Activated CD4-positive, alpha-beta T cell treated with anti-CD3 and anti-CD28 coated beads, Interleukin-10, Interleukin-2, amounts not matched to agents 100 ng/mL and 50 ng/mL, durations not matched to agents 16 hours and 8 hours (primary cell): ENCODE data around the gene LTB4R.

Experiments
- DNase-seq: peaks from one replicate; pipeline ENCODE4 v3.0.0-alpha.2; 2020

Gene LTB4R

GRCh38 chr14:24279301-24280186, 31.8 kb upstream of the LTB4R start:
- DNase-seq: peak; percentile 74

GRCh38 chr14:24280797-24281460, 30.4 kb upstream of the LTB4R start:
- DNase-seq: no peak

GRCh38 chr14:24281636-24282035, 29.7 kb upstream of the LTB4R start:
- DNase-seq: no peak

GRCh38 chr14:24282736-24283135, 28.6 kb upstream of the LTB4R start:
- DNase-seq: no peak

GRCh38 chr14:24283796-24284460, 27.4 kb upstream of the LTB4R start:
- no peak for DNase-seq

- no peak for DNase-seq
These were observed 26.7 kb upstream of the LTB4R start for GRCh38 chr14:24284501-24285035.

- no peak for DNase-seq
These were observed 26.0 kb upstream of the LTB4R start for GRCh38 chr14:24285351-24285750.

GRCh38 chr14:24286996-24287395, 24.3 kb upstream of the LTB4R start:
- DNase-seq: no peak

GRCh38 chr14:24289649-24290280, 21.5 kb upstream of the LTB4R start:
- peak; percentile 86 for DNase-seq

GRCh38 chr14:24290746-24291145, 20.6 kb upstream of the LTB4R start:
- no peak for DNase-seq

GRCh38 chr14:24291446-24292117, 19.7 kb upstream of the LTB4R start:
- DNase-seq: peak; percentile 34

GRCh38 chr14:24292118-24292807, 19.0 kb upstream of the LTB4R start:
- no peak for DNase-seq

GRCh38 chr14:24293525-24293924, 17.8 kb upstream of the LTB4R start:
- DNase-seq: no peak

- peak; percentile 88 for DNase-seq
These were observed 14.8 kb upstream of the LTB4R start for GRCh38 chr14:24296341-24297157.

- DNase-seq: no peak
These were observed 13.9 kb upstream of the LTB4R start for GRCh38 chr14:24297190-24297964.

GRCh38 chr14:24298892-24299254, 12.4 kb upstream of the LTB4R start:
- no peak for DNase-seq

GRCh38 chr14:24299255-24300191, 11.8 kb upstream of the LTB4R start, which contains the start of the genes DHRS1 and NOP9:
TSS of gene DHRS1 (minus strand) at chr14:24299780. CDS start at chr14:24299106, 674 bp downstream.
TSS of gene NOP9 (plus strand) at chr14:24299850. CDS start at chr14:24299955, 105 bp downstream.
- peak; percentile 93 for DNase-seq

- no peak for DNase-seq
These were observed 10.8 kb upstream of the LTB4R start for GRCh38 chr14:24300326-24300980.
